Measurements from ENCODE around the gene BABAM2. TPM values are rescaled to one million over a fixed set of nuclear protein-coding genes. Genes with fewer than 3 reads are reported as not detected.

BABAM2 gene
- total and polyA plus RNA-seq, 10 of the 15 experiments (the other 5 are each of a cell fraction or from before 2014, with no cell fraction given) = 30.7 to 59.9 (median 44.5) TPM

DNA sequence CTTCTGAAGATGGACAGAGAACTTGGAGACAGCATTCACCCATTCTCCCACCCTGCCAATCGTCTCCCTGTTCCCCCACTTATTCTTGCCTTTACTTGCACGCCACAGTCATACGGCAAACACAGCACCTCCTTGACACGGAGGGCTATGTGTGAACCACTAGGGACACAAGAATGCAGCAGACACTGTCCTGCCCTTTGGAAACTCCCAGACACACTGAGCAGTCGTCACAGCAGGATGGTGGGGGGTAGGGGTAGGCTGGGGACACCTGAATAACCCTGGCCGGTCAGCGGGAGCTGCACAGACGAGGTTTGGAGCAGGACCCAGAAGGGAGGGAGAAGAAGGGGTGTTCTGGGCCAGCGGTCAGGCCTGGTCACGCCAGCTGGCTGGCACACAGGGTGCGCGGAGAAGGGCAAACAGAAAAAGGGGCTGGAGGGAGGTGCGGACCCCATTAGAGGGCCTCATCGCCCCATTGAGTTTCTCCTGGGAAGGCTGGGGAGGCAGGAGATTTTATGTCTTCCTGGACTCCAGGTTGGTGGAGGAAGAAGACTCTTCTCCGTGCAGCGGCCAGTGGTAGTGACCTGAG lies 462.2 kb downstream of the BABAM2 start:
- no peak for FAIRE-seq
- H4K20me1 ChIP-seq (ENCODE audit: control insufficient read depth, insufficient read depth) = no peaks in the 10 kb centered on the region
- in situ Hi-C loops (cut with MboI) (no loop called here), intact Hi-C loops (cut with micrococcal nuclease; ENCODE audit: unreplicated experiment) (no loop called here)
- ATAC-seq = no peak
- no peak overlapping the region for H3K9ac ChIP-seq (ENCODE audit: control insufficient read depth, insufficient read depth, low read length)
- POLR2A ChIA-PET = no interaction called here
- H3K9me3 ChIP-seq (replicated peaks; ENCODE audit: control insufficient read depth, insufficient read depth, low read length) = no peaks in the 10 kb centered on the region
- no peak for DNase-seq (ENCODE audit: low read depth, low spot score)
- 70% methylated on average over 16 of the region's 16 CpGs for WGBS (ENCODE audit: insufficient coverage, insufficient replicate concordance, low lambda C conversion rate, missing lambda C conversion rate)
- H3K4me3 ChIP-seq = no peak overlapping the region
- no peak overlapping the region for H3K27ac ChIP-seq (ENCODE audit: control insufficient read depth, insufficient read depth)
- RAD21 ChIA-PET (ENCODE audit: unreplicated experiment) = no interaction called here
- H3K27me3 ChIP-seq (replicated peaks in 1 of 2; ENCODE audit: control insufficient read depth in 2 of 2, insufficient read depth in 2 of 2, low read length in 1 of 2) = no peaks in the 10 kb centered on the region
- no TSS peak for BruUV-seq (replicated peaks)
- CTCF ChIA-PET = no interaction called here
- no peak for TF ChIP-seq ZNF274 (IDR thresholded peaks at IDR 0.05; ENCODE audit: insufficient read depth, insufficient read length)
- no peak for TF ChIP-seq IRF4 (IDR thresholded peaks at IDR 0.05; ENCODE audit: low read depth, low read length)
- TF ChIP-seq MYC (IDR thresholded peaks at IDR 0.05; ENCODE audit: insufficient read depth, insufficient read length, insufficient replicate concordance, low read length, severe bottlenecking) = no peak
- TF ChIP-seq, protein P1, sequence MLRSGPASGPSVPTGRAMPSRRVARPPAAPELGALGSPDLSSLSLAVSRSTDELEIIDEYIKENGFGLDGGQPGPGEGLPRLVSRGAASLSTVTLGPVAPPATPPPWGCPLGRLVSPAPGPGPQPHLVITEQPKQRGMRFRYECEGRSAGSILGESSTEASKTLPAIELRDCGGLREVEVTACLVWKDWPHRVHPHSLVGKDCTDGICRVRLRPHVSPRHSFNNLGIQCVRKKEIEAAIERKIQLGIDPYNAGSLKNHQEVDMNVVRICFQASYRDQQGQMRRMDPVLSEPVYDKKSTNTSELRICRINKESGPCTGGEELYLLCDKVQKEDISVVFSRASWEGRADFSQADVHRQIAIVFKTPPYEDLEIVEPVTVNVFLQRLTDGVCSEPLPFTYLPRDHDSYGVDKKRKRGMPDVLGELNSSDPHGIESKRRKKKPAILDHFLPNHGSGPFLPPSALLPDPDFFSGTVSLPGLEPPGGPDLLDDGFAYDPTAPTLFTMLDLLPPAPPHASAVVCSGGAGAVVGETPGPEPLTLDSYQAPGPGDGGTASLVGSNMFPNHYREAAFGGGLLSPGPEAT (IDR thresholded peaks at IDR 0.05; ENCODE audit: low read depth) = no peak
- TF ChIP-seq POLR2A (IDR thresholded peaks at IDR 0.05; ENCODE audit: low read depth, low read length) = no peak
- no peaks in the 10 kb centered on the region for H3K36me3 ChIP-seq (ENCODE audit: control insufficient read depth in 2 of 2, insufficient read depth in 2 of 2, low read length in 1 of 2)
- H2AFZ ChIP-seq (ENCODE audit: control insufficient read depth, low read depth, low read length) = no peak overlapping the region
- SMC1A ChIA-PET (ENCODE audit: uncharacterized antibody, unreplicated experiment) = no interaction called here
- no peak overlapping the region for H3K4me2 ChIP-seq (ENCODE audit: control insufficient read depth, insufficient read depth)
- H3K79me2 ChIP-seq (ENCODE audit: control insufficient read depth, insufficient read depth, low read length) = no peaks in the 10 kb centered on the region
- H3K4me1 ChIP-seq (ENCODE audit: control insufficient read depth, insufficient read depth, low read length) = no peaks in the 10 kb centered on the region

DNA sequence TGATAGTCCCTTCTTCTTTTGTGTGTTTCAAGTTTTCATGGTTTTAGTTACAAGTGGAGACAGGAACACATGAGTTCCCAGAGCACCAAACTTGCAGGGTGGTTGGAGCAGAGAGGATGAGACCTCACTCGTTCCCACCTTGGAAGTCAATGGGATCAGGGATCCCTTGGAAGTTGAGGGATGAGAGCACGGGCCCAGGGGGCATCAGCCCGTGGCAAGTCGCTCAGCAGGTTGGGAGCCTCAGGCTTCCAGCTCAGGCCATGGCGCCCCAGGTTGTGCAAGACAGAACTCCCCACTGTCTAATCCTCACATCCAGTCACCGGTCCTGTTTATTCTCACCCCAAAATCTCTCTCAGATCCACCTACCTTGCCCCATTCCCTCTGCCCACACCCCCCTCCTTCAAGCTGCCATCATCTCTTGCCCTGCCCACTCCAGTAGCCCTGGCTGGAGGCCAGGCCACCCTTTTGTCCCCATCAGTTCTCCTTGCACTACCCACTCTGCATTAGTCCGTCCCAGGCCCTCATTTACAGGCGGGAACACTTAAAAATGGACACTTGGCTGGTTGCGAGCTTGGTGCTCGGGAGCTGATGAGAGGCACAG lies 464.5 kb downstream of the BABAM2 start:
- Histone ChIP-seq H3K4me2 (ENCODE audit: control insufficient read depth, insufficient read depth) (no peak overlapping the region), H3K79me2 (ENCODE audit: control insufficient read depth, insufficient read depth, low read length) (no peaks in the 10 kb centered on the region), H3K9me3 (replicated peaks; ENCODE audit: control insufficient read depth, insufficient read depth, low read length) (no peaks in the 10 kb centered on the region), H4K20me1 (ENCODE audit: control insufficient read depth, insufficient read depth) (no peaks in the 10 kb centered on the region), H2AFZ (ENCODE audit: control insufficient read depth, low read depth, low read length) (no peak overlapping the region), H3K4me1 (ENCODE audit: control insufficient read depth, insufficient read depth, low read length) (peaks cover 11% of the 10 kb centered on the region), H3K9ac (ENCODE audit: control insufficient read depth, insufficient read depth, low read length) (no peak overlapping the region), H3K27me3 (replicated peaks in 1 of 2; ENCODE audit: control insufficient read depth in 2 of 2, insufficient read depth in 2 of 2, low read length in 1 of 2) (no peaks in the 10 kb centered on the region), H3K27ac (ENCODE audit: control insufficient read depth, insufficient read depth) (no peak overlapping the region), H3K36me3 (ENCODE audit: control insufficient read depth in 2 of 2, insufficient read depth in 2 of 2, low read length in 1 of 2) (no peaks in the 10 kb centered on the region), H3K4me3 (no peak overlapping the region)
- FAIRE-seq (no peak), ATAC-seq (no peak), DNase-seq (ENCODE audit: low read depth, low spot score) (no peak)
- intact Hi-C loops (cut with micrococcal nuclease; ENCODE audit: unreplicated experiment) (no loop called here), in situ Hi-C loops (cut with MboI) (no loop called here)
- SMC1A ChIA-PET (ENCODE audit: uncharacterized antibody, unreplicated experiment) = no interaction called here
- TF ChIP-seq NR2C2 (IDR thresholded peaks at IDR 0.05; ENCODE audit: borderline replicate concordance, control insufficient read depth, insufficient read length, low read depth) (no peak), IRF4 (IDR thresholded peaks at IDR 0.05; ENCODE audit: low read depth, low read length) (no peak), KAT2A (conservative IDR thresholded peaks at IDR 0.05; ENCODE audit: control insufficient read depth, low read depth, low read length) (no peak), CREB1 (IDR thresholded peaks at IDR 0.05; ENCODE audit: low read depth) (no peak)
- POLR2A ChIA-PET = no interaction called here
- CTCF ChIA-PET = no interaction called here
- RAD21 ChIA-PET (ENCODE audit: unreplicated experiment) = no interaction called here
- WGBS (ENCODE audit: insufficient coverage, insufficient replicate concordance, low lambda C conversion rate, missing lambda C conversion rate) = 55% methylated on average over 10 of the region's 10 CpGs
- no TSS peak for BruUV-seq (replicated peaks)
